ENCODE measurements around the gene PTPRD.

The PTPRD gene

GRCh38 chr9:8651846-8652215, 1961.0 kb downstream of the PTPRD start:
- no peak for TF ChIP-seq CTCF (IDR thresholded peaks at IDR 0.05; ENCODE audit: low read depth, low read length, missing control alignments)

GRCh38 chr9:8651070-8651845, 1961.5 kb downstream of the PTPRD start:
- H3K4me3 ChIP-seq (ENCODE audit: low read depth, low read length), result no peak overlapping the region
- DNase-seq (ENCODE audit: low read depth), result no peak
- in situ Hi-C loops (cut with HindIII; ENCODE audit: low sequenced_read_pairs), result no loop called here
- no peak for TF ChIP-seq CTCF (IDR thresholded peaks at IDR 0.05; ENCODE audit: low read depth, low read length, missing control alignments)

More at GRCh38 chr9:8651846-8652215, 1961.0 kb downstream of the PTPRD start:
- in situ Hi-C loops (cut with HindIII; ENCODE audit: low sequenced_read_pairs), result no loop called here
- no peak for DNase-seq (ENCODE audit: low read depth)
- H3K4me3 ChIP-seq (ENCODE audit: low read depth, low read length), result no peak overlapping the region

- in situ Hi-C loops (cut with HindIII; ENCODE audit: low sequenced_read_pairs), result no loop called here
- no peak for TF ChIP-seq CTCF (IDR thresholded peaks at IDR 0.05; ENCODE audit: low read depth, low read length, missing control alignments)
- DNase-seq (ENCODE audit: low read depth), result no peak
- H3K4me3 ChIP-seq (ENCODE audit: low read depth, low read length), result no peak overlapping the region
Observed at GRCh38 chr9:8649807-8650206, 1963.0 kb downstream of the PTPRD start.

- H3K4me3 ChIP-seq (ENCODE audit: low read depth, low read length), result no peak overlapping the region
- in situ Hi-C loops (cut with HindIII; ENCODE audit: low sequenced_read_pairs), result no loop called here
- DNase-seq (ENCODE audit: low read depth), result peak; percentile 48
- TF ChIP-seq CTCF (IDR thresholded peaks at IDR 0.05; ENCODE audit: low read depth, low read length, missing control alignments), result no peak
Observed at GRCh38 chr9:8649160-8649559, 1963.6 kb downstream of the PTPRD start.

- in situ Hi-C loops (cut with HindIII; ENCODE audit: low sequenced_read_pairs), result no loop called here
- DNase-seq (ENCODE audit: low read depth), result no peak
- TF ChIP-seq CTCF (IDR thresholded peaks at IDR 0.05; ENCODE audit: low read depth, low read length, missing control alignments), result no peak
- no peak overlapping the region for H3K4me3 ChIP-seq (ENCODE audit: low read depth, low read length)
Observed at GRCh38 chr9:8648271-8648845, 1964.4 kb downstream of the PTPRD start.

- no peak overlapping the region for H3K4me3 ChIP-seq (ENCODE audit: low read depth, low read length)
- no peak for DNase-seq (ENCODE audit: low read depth)
- no peak for TF ChIP-seq CTCF (IDR thresholded peaks at IDR 0.05; ENCODE audit: low read depth, low read length, missing control alignments)
- in situ Hi-C loops (cut with HindIII; ENCODE audit: low sequenced_read_pairs), result no loop called here
Observed at GRCh38 chr9:8647824-8648223, 1965.0 kb downstream of the PTPRD start.
